Small intestine (tissue), 7 donors: ENCODE results near the gene SECISBP2. TPM values are rescaled to one million over a fixed set of nuclear protein-coding genes. Genes with fewer than 3 reads are reported as not detected.

Experiments used
- DNase-seq, 2 donors: peaks; one replicate each; pipeline versions ENCODE4 v3.0.0 to v3.0.0-alpha.2; 2013
- FAIRE-seq: peaks from 2 replicates; lab custom pipeline; 2012; peaks lifted over from hg19 to GRCh38; lab: Jason Lieb, UNC
- H3K27ac ChIP-seq, 3 donors: one replicate each; pipeline ENCODE4 v1.5.1; 2013; ENCODE audit warnings: low read length in 2 of 3, mild to moderate bottlenecking in 2 of 3, control low read depth in 1 of 3, inconsistent platforms in 1 of 3, low read depth in 1 of 3, moderate library complexity in 1 of 3
- H3K27me3 ChIP-seq, 3 donors: one replicate each; pipeline ENCODE4 v1.6.1; 2013; ENCODE audit warnings: low read length in 3 of 3, inconsistent platforms in 1 of 3; ENCODE audit not compliant: control insufficient read depth in 3 of 3, insufficient read depth in 3 of 3
- H3K36me3 ChIP-seq, 3 donors: one replicate each; pipeline ENCODE4 v1.6.1; 2013; ENCODE audit warnings: low read length in 3 of 3, inconsistent platforms in 1 of 3, low read depth in 1 of 3, mild to moderate bottlenecking in 1 of 3, moderate library complexity in 1 of 3; ENCODE audit not compliant: control insufficient read depth in 3 of 3, insufficient read depth in 2 of 3
- H3K4me1 ChIP-seq, 3 donors: one replicate each; pipeline ENCODE4 v1.6.1; 2013; ENCODE audit warnings: low read length in 2 of 3, inconsistent platforms in 1 of 3, low read depth in 1 of 3, mild to moderate bottlenecking in 1 of 3, moderate library complexity in 1 of 3; ENCODE audit not compliant: control insufficient read depth in 3 of 3, insufficient read depth in 2 of 3
- H3K4me3 ChIP-seq, 3 donors: one replicate each; pipeline ENCODE4 v1.5.1; 2013; ENCODE audit warnings: low read length in 3 of 3, control low read depth in 1 of 3, inconsistent platforms in 1 of 3, low read depth in 1 of 3, mild to moderate bottlenecking in 1 of 3, moderate library complexity in 1 of 3
- H3K9me3 ChIP-seq, 2 donors: one replicate each; pipeline ENCODE4 v1.6.1; 2013; ENCODE audit warnings: low read depth in 1 of 2, low read length in 1 of 2; ENCODE audit not compliant: control insufficient read depth in 2 of 2, insufficient read depth in 1 of 2
- WGBS, 3 donors: extraction: QIAGEN DNeasy Blood & Tissue Kit; methylation state at CpG; one replicate each; pipeline ENCODE4 v1.1.7; 2013; 5-methylcytosine and 5-hydroxymethylcytosine counted together
- polyA plus RNA-seq, 4 donors: library from polyadenylated mRNA; stranded (reverse) in 3 of 4; unstranded in 1 of 4; fragments of 200-250 nt in 3 of 4; fragments of 120-200 nt in 1 of 4; gene quantifications; one replicate each; pipeline versions ENCODE4 v1.2.1 to v1.2.3, GENCODE V29; 2013
- donor health status: healthy with polysubstance abuse.
- donor health status: control.
- donor health status: control.
- donor health status: Bipolar disorder and iron deficiency.
- donor health status: healthy.

The SECISBP2 gene
- polyA plus RNA-seq, 4 donors: 17.6 to 69.2 (median 25.3) TPM

- no peaks in the 10 kb centered on the region for H3K27me3 ChIP-seq
- H3K4me3 ChIP-seq: peak overlapping the region; percentile 68 to 71 (median 70)
- WGBS, 3 donors: 0 to 1% (median 1%) methylated on average over 8 of the region's 8 CpGs
- peaks cover 0 to 4% (median 0%) of the 10 kb centered on the region in 3 donors for H3K36me3 ChIP-seq
- FAIRE-seq (no peak), DNase-seq (peak; percentile 52 to 61)
- H3K27ac ChIP-seq: peak overlapping the region; percentile 41 to 81 (median 59)
- no peaks in the 10 kb centered on the region for H3K9me3 ChIP-seq
- peaks cover 0 to 8% (median 5%) of the 10 kb centered on the region in 3 donors for H3K4me1 ChIP-seq
Observed at GRCh38 chr9:89312222-89312571, 6.1 kb upstream of the SECISBP2 start.

GRCh38 chr9:89313842-89314241, 4.5 kb upstream of the SECISBP2 start:
- DNase-seq: no peak
- WGBS, 3 donors: 41 to 47% (median 42%) methylated on average over 1 of the region's 1 CpG

GRCh38 chr9:89314955-89315354, 3.3 kb upstream of the SECISBP2 start:
- Histone ChIP-seq H3K4me3 (no peak overlapping the region), H3K9me3 (no peaks in the 10 kb centered on the region), H3K36me3 (peaks cover 0 to 2% (median 0%) of the 10 kb centered on the region in 3 donors), H3K27ac (no peak overlapping the region), H3K4me1 (peaks cover 2 to 18% (median 5%) of the 10 kb centered on the region in 3 donors), H3K27me3 (no peaks in the 10 kb centered on the region)
- 95 to 100% (median 99%) methylated on average over 1 of the region's 1 CpG for WGBS, 3 donors
- no peak for FAIRE-seq
- no peak for DNase-seq

More at GRCh38 chr9:89313842-89314241, 4.5 kb upstream of the SECISBP2 start:
- FAIRE-seq: no peak
- no peaks in the 10 kb centered on the region for H3K27me3 ChIP-seq
- no peaks in the 10 kb centered on the region for H3K36me3 ChIP-seq
- no peak overlapping the region for H3K27ac ChIP-seq
- peaks cover 0 to 12% (median 8%) of the 10 kb centered on the region in 3 donors for H3K4me1 ChIP-seq
- H3K4me3 ChIP-seq: no peak overlapping the region
- H3K9me3 ChIP-seq: no peaks in the 10 kb centered on the region

GRCh38 chr9:89315482-89315881, 2.8 kb upstream of the SECISBP2 start:
- DNase-seq (no peak), FAIRE-seq (no peak)
- Histone ChIP-seq H3K27me3 (no peaks in the 10 kb centered on the region), H3K9me3 (no peaks in the 10 kb centered on the region), H3K36me3 (peaks cover 0 to 4% (median 0%) of the 10 kb centered on the region in 3 donors), H3K4me1 (peaks cover 2 to 20% (median 7%) of the 10 kb centered on the region in 3 donors), H3K27ac (no peak overlapping the region), H3K4me3 (no peak overlapping the region)

- peaks cover 0 to 4% (median 3%) of the 10 kb centered on the region in 3 donors for H3K36me3 ChIP-seq
- DNase-seq: peak in 1 of 2 donors; percentile 24
- no peaks in the 10 kb centered on the region for H3K27me3 ChIP-seq
- H3K4me3 ChIP-seq: no peak overlapping the region
- no peak for FAIRE-seq
- H3K9me3 ChIP-seq: no peaks in the 10 kb centered on the region
- H3K4me1 ChIP-seq: peaks cover 2 to 20% (median 5%) of the 10 kb centered on the region in 3 donors
- H3K27ac ChIP-seq: peak overlapping the region; percentile 76 to 100 (median 92)
- WGBS, 3 donors: 78 to 85% (median 78%) methylated on average over 4 of the region's 4 CpGs
Observed at GRCh38 chr9:89317282-89317681, 1.0 kb upstream of the SECISBP2 start.

- H3K4me1 ChIP-seq: peaks cover 6 to 26% (median 8%) of the 10 kb centered on the region in 3 donors
- no peaks in the 10 kb centered on the region for H3K9me3 ChIP-seq
- FAIRE-seq (no peak), DNase-seq (peak in 1 of 2 donors; percentile 37)
- H3K36me3 ChIP-seq: peaks cover 0 to 4% (median 3%) of the 10 kb centered on the region in 3 donors
- H3K4me3 ChIP-seq: peak overlapping the region; percentile 67 to 80 (median 71)
- peak overlapping the region; percentile 92 to 100 (median 100) for H3K27ac ChIP-seq
- H3K27me3 ChIP-seq: no peaks in the 10 kb centered on the region
- 2 to 3% (median 3%) methylated on average over 13 of the region's 13 CpGs for WGBS, 3 donors
Observed at GRCh38 chr9:89319015-89319905, 960 bp downstream of the SECISBP2 start.

- H3K9me3 ChIP-seq: no peaks in the 10 kb centered on the region
- DNase-seq (peak in 1 of 2 donors; percentile 51), FAIRE-seq (no peak)
- peaks cover 6 to 23% (median 8%) of the 10 kb centered on the region in 3 donors for H3K4me1 ChIP-seq
- H3K27ac ChIP-seq: no peak overlapping the region
- no peaks in the 10 kb centered on the region for H3K27me3 ChIP-seq
- WGBS, 3 donors: 48 to 64% (median 61%) methylated on average over 4 of the region's 4 CpGs
- peaks cover 0 to 12% (median 8%) of the 10 kb centered on the region in 3 donors for H3K36me3 ChIP-seq
- H3K4me3 ChIP-seq: no peak overlapping the region
Observed at GRCh38 chr9:89323390-89323789, 5.1 kb downstream of the SECISBP2 start.

- H3K4me3 ChIP-seq: no peak overlapping the region
- H3K36me3 ChIP-seq: peaks cover 10 to 19% (median 14%) of the 10 kb centered on the region in 3 donors
- FAIRE-seq (no peak), DNase-seq (no peak)
- H3K9me3 ChIP-seq: no peaks in the 10 kb centered on the region
- no peaks in the 10 kb centered on the region for H3K27me3 ChIP-seq
- peaks cover 3 to 14% (median 4%) of the 10 kb centered on the region in 3 donors for H3K4me1 ChIP-seq
- 89 to 94% (median 90%) methylated on average over 3 of the region's 3 CpGs for WGBS, 3 donors
- no peak overlapping the region for H3K27ac ChIP-seq
Observed at GRCh38 chr9:89325733-89326132, 7.4 kb downstream of the SECISBP2 start.
